Right forelimb (tissue), 1 donor: ENCODE results near the gene STAT3.

ENCODE experiments used
- DNase-seq: peaks from one replicate; pipeline ENCODE4 v3.0.0-alpha.2; 2018

The STAT3 gene

GRCh38 chr17:42289611-42290181 is 98.5 kb downstream of the STAT3 start:
- DNase-seq: peak; percentile 41

GRCh38 chr17:42288803-42289610 is 99.2 kb downstream of the STAT3 start:
- DNase-seq: peak; percentile 48

DNA sequence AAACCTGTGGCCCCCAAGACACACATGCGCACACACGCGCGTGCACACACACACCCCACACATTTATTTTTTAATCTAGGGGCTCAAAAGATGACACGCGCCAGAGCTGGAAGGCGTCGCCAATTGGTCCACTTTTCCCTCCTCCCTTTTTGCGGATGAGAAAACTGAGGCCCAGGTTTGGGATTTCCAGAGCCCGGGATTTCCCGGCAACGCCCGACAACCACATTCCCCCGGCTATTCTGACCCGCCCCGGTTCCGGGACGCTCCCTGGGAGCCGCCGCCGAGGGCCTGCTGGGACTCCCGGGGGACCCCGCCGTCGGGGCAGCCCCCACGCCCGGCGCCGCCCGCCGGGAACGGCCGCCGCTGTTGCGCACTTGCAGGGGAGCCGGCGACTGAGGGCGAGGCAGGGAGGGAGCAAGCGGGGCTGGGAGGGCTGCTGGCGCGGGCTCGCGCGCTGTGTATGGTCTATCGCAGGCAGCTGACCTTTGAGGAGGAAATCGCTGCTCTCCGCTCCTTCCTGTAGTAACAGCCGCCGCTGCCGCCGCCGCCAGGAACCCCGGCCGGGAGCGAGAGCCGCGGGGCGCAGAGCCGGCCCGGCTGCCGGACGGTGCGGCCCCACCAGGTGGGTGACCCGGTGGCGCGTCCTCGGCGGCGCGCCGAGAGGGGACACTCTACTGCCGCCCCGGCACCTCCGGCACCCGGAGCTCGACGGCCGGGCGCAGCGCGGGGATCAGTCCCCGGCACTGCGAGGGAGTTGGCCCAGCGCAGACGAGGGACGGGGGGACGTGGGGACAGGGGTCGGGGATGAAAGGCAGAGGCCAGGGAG is 100.1 kb downstream of the STAT3 start, which contains the start of gene STAT5A:
Gene STAT5A (plus strand): TSS at position 522 of the 826 bp plus-strand sequence. CDS start 914 bp downstream, outside the sequence.
- peak; percentile 87 for DNase-seq

GRCh38 chr17:42287305-42287976 is 100.8 kb downstream of the STAT3 start:
- peak; percentile 79 for DNase-seq

- peak; percentile 62 for DNase-seq
Measured at GRCh38 chr17:42286411-42287221, 101.6 kb downstream of the STAT3 start.

DNA sequence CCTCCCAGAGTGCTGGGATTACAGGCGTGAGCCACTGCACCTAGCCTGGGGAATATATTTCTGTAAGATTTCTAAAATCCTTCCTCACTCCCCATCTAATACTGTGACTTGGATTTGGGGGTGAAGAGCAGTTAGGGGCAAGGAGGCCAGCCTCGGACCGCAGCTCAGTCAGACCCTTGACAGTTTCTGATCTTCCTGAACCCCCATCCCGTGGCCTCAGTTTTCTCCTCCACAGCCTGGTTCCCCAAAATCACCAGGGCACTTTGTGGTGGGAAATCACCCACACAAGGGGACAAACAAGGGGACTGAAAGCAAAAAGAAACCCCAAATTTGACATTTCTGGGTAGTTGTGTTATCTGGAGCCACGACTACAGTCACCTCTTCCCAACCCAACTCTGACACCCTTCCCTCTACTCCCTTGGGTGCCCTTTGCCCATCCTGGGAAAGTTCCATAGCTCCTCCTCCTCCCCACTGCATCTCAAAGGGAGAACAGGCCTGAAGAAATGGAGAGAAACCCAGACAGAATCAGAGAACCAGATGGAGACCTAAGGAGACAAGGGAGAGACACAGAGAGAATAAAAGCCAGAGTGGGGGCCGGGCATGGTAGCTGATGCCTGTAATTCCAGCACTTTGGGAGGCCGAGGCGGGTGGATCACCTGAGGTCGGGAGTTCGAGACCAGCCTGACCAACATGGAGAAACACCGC is 102.7 kb downstream of the STAT3 start:
- no peak for DNase-seq

- no peak for DNase-seq
Measured at GRCh38 chr17:42284566-42284965, 103.7 kb downstream of the STAT3 start.

GRCh38 chr17:42284024-42284369 is 104.2 kb downstream of the STAT3 start:
- no peak for DNase-seq

GRCh38 chr17:42283241-42284023 is 104.8 kb downstream of the STAT3 start:
- DNase-seq: no peak

GRCh38 chr17:42282478-42283080 is 105.7 kb downstream of the STAT3 start:
- no peak for DNase-seq

DNA sequence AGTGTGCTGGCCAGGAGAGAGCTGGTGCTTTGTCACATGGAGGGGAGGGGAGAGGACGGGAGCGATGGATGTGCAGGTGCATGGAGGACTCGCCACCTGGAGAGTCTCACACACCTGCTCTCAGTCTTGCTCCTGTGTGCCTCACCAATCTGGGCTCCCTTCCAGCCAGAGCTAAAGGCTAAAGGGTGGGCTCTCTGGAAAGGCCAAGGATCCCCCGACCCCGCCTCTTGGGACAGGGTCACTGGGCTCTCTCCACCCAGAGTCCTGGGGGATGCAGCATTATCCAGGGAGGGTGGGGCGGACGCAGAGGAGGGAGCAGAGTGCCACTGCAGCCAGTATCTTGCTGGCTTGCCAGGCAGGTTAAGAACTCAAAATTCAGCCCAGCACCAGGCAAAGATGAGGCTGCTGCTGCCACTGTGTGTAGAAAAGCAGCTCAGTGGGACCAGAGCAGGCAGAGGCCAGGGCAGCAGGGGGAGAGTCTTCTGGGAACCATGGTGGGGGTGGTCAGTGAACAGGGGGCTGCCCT is 106.6 kb downstream of the STAT3 start:
- DNase-seq: no peak

DNA sequence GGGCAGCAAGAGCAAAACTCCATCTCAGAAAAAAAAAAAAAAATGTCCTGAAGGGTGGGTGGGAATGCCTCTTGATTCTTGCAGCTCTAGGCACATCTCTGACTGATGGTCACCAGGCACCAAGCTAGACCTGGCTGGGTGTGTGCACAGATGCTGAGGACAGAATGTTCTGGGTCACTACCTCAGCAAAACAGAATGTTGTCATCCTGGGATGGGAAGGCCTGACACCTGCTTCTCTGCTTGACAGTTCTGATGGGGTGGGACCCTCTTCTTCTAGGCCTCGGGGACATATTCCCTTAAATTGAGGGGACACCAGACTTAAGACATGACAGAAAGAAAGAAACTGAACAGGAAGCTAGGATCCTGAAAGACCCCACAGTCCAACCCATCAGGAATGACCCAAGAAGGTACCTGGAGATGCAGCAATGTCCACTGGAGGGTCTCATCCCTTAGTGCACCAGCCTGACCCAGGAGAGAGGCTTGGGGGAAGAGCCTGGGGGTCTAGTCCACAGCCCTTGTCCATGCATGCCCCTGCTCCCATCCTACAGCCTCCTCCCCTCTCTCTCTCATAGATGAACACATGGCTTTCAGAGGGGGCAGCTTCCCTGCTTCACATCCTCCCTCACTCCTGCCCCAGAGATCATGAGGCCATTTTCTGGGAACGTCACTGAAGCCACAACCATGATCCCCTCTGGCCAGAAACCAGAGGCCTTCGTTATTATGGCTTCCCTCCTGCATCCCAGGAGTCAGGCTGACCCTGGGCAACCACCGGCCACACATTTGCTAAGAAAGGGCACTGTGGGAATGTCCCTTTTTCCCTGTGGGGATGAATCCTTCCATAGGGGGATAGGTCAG is 108.2 kb downstream of the STAT3 start:
- no peak for DNase-seq

DNA sequence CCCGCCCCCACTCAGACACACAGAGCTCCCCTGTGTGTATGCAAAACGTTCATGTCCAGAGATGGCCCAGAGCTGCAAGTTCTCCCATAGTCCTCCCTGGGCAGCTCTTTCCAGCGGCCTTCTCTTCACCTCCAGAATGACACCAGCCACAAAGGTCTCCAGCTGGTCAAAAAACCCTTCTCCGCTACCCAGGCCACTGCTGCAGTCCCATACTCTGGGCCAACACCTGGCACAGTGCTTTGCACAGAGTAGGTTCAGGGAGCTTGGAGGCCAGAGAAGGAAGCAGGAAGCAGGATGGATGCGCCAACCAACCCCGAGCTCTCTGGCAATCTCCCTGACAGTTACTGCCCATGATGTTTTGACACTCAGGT is 110.9 kb downstream of the STAT3 start:
- no peak for DNase-seq

DNA sequence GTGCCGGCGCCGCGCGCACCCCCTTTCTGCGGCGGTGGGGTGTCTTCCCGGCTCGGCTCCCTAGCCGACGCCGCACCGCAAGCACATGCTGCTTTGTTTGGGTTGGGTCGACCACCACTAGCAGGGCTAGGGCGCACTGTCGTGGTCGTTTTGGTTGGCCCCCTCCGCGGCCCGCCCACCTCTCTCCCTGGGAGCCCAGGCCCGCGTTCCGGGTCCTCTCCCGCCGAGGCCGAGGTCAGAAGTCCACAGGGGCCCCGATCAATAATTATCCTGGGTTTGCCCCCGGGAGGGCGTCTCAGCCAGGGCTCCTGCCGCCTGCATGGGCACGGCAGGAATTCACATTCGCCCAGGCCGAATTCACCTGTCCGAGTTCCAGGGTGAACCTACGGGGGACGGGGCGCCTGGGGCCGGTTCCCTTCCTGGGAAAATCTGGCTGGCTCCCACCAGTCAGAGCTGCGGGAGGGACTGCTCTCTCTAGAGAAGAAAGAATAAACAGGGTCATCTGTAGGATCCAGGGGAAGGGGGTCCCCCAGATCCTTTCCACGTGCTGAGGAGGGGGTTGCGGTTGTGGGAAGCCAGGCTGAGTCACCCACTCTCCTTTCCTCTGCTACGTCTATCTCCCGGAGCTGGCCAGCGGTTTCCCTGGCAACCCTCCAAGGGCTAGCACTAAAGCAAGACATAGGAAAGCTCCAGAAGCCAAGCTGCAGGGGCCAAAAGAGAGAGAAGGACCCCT is 111.5 kb downstream of the STAT3 start:
- peak; percentile 68 for DNase-seq

- peak; percentile 84 for DNase-seq
Measured at GRCh38 chr17:42276359-42276608, 112.0 kb downstream of the STAT3 start, which contains the start of gene STAT5B. STAT5B (minus strand) TSS chr17:42276391; CDS start chr17:42232127, 44,264 bp downstream.

DNA sequence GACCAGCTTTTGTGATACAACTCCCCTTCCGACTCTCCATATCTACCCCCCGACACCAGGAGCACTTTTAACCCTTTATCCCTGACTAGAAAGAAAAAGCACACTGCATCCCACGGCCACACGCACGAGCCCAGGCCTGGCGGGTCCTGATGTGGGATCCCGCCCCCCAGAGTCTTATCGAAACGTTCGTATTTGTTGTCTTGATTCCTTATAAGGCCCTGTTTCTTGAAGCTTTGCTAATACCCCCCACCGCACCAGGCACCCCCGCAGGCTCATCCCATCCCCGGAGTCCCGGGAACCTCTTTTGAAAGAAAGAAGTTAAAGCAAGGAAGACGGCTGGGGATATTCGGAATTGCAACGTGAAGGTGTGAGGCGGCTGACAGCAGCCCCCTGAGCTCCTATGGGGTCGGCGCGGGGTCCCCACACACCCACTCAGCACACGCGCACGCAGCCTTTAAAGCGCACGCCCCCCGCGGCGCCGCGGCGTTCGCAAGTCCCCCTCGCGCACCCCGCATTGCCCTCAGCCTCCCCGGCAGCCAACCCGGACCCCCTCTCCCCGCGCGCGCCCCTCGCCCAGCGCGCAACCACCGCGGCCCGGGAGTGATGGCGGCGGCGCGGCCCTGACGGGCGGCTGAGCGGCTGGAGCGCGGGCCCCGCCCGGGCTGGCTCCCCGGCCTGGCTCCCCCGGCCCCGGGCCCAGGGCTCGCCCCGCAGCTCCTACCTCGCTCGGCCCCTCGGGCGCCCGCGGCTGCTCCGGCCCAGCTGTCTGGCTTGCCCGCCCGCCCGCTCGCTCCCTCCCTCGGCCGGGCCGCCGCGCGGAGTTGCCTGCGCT is 112.5 kb downstream of the STAT3 start:
- DNase-seq: peak; percentile 55

DNA sequence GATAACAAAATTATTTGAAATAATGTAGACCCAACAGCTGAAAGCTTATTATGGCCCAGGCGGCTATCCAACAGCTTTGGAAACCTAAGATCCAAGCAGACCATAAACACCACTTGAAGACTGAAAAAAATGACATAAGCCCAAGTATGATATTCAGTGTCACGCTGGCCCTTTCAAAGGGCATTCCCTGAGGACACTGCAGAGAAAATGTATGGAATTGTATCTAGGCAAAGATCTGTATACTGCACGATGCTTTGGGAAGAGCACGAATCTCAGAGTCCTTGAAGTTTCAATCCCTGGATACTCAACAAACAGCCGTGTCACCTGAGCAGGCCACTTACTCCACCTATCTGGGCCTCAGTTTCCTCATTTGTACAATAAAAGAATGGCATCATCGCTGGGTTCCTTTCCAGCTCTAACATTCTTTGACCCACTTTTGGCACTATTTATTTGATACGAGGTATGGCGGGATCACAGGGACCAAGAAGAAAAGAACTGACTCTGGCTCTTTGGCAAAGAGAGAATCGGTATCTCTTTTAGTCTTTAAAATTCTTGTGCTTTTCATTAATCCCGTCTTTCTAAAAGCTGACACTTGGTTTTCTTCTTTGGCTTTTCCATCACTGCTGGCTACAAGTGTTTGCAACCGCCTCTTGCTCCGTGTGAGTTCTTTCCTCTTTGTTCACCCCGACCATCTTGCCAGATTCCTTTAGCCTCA is 113.3 kb downstream of the STAT3 start:
- DNase-seq: no peak
